Choroid plexus epithelial cell (primary cell): ENCODE results near the gene BCAT1.

Experiments
- DNase-seq: peaks from one replicate; pipeline ENCODE4 v3.0.0-alpha.2; 2010; ENCODE audit warnings: low read depth
- H3K4me3 ChIP-seq: 2 replicates; pipeline ENCODE4 v1.5.1; 2011; ENCODE audit warnings: low read depth, mild to moderate bottlenecking, control low read depth, low read length, moderate library complexity
- CTCF ChIP-seq: conservative IDR thresholded peaks from 2 replicates; pipeline ENCODE4 v1.5.1; 2011; ENCODE audit warnings: low read depth, mild to moderate bottlenecking, control low read depth, inconsistent platforms, low read length, moderate library complexity

Gene BCAT1

DNA sequence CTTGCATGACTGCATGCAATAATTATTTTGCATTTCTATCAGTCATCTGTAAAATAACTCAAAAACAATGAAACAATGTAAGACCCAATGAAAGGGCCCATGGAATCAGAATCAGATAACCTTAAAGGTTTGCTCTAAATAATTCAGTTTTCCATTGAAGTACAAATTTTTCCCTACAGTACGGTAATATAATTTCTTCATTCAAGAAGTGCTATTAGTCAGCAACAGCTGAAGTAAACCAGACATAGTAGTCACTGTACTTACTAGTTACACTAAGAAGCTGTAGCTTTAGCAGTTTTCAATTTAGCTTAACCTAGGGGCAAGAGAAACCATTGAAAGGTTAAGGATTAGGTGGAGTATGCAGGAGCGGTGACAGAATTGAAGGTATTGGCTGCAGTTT lies 43.5 kb downstream of the BCAT1 start:
- DNase-seq: no peak
- no peak overlapping the region for H3K4me3 ChIP-seq
- TF ChIP-seq CTCF: no peak

GRCh38 chr12:24904871-24905270 lies 44.0 kb downstream of the BCAT1 start:
- TF ChIP-seq CTCF: no peak
- H3K4me3 ChIP-seq: no peak overlapping the region
- no peak for DNase-seq

GRCh38 chr12:24903329-24904088 lies 45.4 kb downstream of the BCAT1 start:
- DNase-seq: peak; percentile 37

DNA sequence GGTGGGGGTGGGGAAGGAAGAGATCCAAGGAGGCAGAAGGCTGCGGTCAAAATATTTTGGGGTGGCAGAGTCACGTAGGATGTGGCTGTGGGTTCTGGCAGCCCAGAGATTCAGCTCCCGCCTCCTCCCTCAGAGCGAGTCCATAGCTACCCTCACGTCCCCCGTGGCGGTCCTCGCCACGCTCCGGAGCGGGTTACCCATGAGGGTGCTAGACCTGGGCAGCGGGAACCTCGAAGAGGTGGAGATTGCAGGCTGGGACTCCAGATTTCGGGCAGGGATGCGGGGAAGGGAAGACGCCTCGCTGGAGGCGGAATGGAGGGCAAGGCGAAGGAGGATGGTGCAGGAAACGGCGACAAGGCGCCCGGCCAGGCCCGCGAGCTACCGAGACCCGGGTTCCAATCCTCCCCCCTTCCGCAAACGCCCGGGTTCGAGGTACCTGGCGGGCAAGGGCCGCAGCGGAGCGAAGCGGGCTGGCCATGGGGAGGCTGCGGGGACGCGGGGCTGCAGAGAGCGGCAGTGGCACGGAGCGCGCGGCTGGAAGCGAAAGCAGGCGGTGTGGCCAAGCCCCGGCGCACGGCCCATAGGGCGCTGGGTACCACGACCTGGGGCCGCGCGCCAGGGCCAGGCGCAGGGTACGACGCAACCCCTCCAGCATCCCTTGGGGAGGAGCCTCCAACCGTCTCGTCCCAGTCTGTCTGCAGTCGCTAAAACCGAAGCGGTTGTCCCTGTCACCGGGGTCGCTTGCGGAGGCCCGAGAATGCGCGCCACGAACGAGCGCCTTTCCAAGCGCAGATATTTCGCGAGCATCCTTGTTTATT lies 46.2 kb downstream of the BCAT1 start:
- peak; percentile 37 for DNase-seq
- no peak for TF ChIP-seq CTCF
- peak overlapping the region; percentile 70 for H3K4me3 ChIP-seq

More at GRCh38 chr12:24903329-24904088, 45.4 kb downstream of the BCAT1 start:
- H3K4me3 ChIP-seq: peak overlapping the region; percentile 70
- no peak for TF ChIP-seq CTCF

DNA sequence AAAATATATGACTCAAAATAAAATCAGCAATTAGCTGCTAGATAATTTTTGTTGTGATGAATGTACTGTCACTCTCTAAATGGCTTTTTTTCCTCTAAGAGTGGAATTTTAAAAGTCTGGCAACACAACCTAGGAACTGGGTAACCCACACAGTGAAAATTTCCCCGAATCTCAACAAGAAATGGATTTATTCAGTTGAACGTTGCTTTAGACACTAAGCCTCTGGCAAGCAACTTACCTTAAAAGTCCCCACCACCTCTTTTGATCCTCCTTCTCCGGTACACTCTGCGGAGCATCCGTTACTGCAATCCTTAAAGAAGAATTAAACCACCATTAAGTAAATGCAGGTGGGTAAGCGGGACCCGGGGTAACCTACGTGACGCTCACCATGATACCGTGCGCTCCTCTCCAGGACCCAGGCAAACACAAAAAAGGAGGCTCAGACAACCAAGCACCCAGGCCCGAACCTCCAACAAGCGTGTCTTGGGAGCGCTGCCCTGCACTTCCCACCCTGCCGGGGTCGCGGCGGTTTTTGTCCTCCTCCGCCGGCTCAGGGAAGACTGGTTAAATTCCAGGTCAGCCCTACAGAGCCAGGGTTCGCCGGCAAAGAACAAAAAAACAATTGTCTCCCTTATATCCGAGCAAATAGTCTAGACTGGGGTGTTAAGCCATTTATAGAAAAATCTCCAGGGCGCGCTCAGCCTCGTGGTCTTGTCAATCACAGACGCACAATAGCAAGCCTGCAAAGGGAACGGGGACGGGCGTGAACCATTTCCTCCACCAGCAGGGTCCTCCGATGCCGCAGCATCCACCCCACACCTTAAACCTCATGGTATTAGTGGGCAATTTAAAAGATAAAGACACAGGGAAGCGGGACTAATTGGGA lies 47.1 kb downstream of the BCAT1 start:
- peak; percentile 54 for DNase-seq
- H3K4me3 ChIP-seq: peak overlapping the region; percentile 70
- no peak for TF ChIP-seq CTCF

DNA sequence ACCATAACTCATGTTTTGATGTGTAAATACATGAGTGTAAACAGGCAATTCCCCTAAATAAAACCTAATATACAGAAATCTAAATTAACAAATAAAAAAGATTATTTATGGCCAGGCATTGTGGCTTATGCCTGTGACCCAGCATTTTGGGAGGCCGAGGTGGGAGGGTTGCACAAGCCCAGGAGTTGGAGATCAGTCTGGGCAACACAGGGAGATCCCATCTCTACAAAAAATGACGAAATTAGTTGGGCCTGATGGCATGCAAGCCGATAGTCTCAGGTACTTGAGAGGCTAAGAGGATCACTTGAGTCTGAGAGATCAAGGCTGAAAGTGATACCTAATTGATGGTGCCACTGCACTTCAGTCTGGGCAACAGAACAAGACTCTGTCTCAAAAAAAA lies 48.7 kb downstream of the BCAT1 start:
- H3K4me3 ChIP-seq: no peak overlapping the region
- DNase-seq: no peak
- TF ChIP-seq CTCF: no peak
